Measurements from ENCODE around the gene COA3. TPM values are rescaled to one million over a fixed set of nuclear protein-coding genes. Genes with fewer than 3 reads are reported as not detected.

The COA3 gene
- total RNA-seq, 1 experiment from 2014 or later = 54.2 TPM

- Mint-ChIP-seq H3K36me3 (peaks cover 26% of the 10 kb centered on the region), H3K4me1 (peaks cover 20% of the 10 kb centered on the region), H3K9me3 (no peaks in the 10 kb centered on the region), H3K4me3 (peak within 1 kb of the TSS; percentile 70), H3K27ac (peak within 1 kb of the TSS; percentile 54), H3K27me3 (ENCODE audit: low read depth) (peaks cover 41% of the 10 kb centered on the region)
- ATAC-seq (peak; percentile 71), DNase-seq (ENCODE audit: low spot score) (peak; percentile 66)
- POLR2A ChIA-PET = interaction anchor here (0.7 to 1.5 kb wide), 3 partner anchors 18 to 58 kb away, joined by 3 to 7 read pairs (median 3); partner anchors contain the start of genes BECN1 and COA3
- CTCF ChIA-PET = interaction anchor here (0.9 to 4.5 kb wide), 8 partner anchors 17 to 202 kb away, joined by 3 to 39 read pairs (median 7); partner anchors contain the start of genes BECN1, CCR10 and RAMP2
- TF ChIP-seq ZNF512 (CRISPR knock-in tag; IDR thresholded peaks at IDR 0.05; ENCODE audit: borderline replicate concordance) = no peak
- no peak for TF ChIP-seq ZNF671 (CRISPR knock-in tag; IDR thresholded peaks at IDR 0.05)
- TF ChIP-seq ARID4B (CRISPR knock-in tag; IDR thresholded peaks at IDR 0.05; ENCODE audit: borderline replicate concordance) = no peak
- TF ChIP-seq ZNF263 (CRISPR knock-in tag; IDR thresholded peaks at IDR 0.05; ENCODE audit: low read depth) = no peak
- no peak for TF ChIP-seq ERG (CRISPR knock-in tag; IDR thresholded peaks at IDR 0.05)
- TF ChIP-seq ZNF423 (CRISPR knock-in tag; IDR thresholded peaks at IDR 0.05) = no peak
- TF ChIP-seq ZBTB43 (CRISPR knock-in tag; IDR thresholded peaks at IDR 0.05) = no peak
- TF ChIP-seq ZNF532 (CRISPR knock-in tag; IDR thresholded peaks at IDR 0.05; ENCODE audit: borderline replicate concordance) = no peak
- TF ChIP-seq PRRX2 (CRISPR knock-in tag; IDR thresholded peaks at IDR 0.05) = no peak
- peak; percentile 50; the same call in 1 of the 2 replicates for TF ChIP-seq ZMAT4 (CRISPR knock-in tag; IDR thresholded peaks at IDR 0.05)
- TF ChIP-seq TCF7 (CRISPR knock-in tag; IDR thresholded peaks at IDR 0.05; ENCODE audit: low read depth) = no peak
- no peak for TF ChIP-seq CTCF (IDR thresholded peaks at IDR 0.05)
- no peak for TF ChIP-seq FOXP4 (CRISPR knock-in tag; IDR thresholded peaks at IDR 0.05)
- TF ChIP-seq USF1 (CRISPR knock-in tag; IDR thresholded peaks at IDR 0.05) = no peak
- TF ChIP-seq IRF2 (CRISPR knock-in tag; IDR thresholded peaks at IDR 0.05; ENCODE audit: borderline replicate concordance, low read depth) = no peak
- no peak for TF ChIP-seq CBFB (CRISPR knock-in tag; IDR thresholded peaks at IDR 0.05; ENCODE audit: low read depth)
These were observed 18.3 kb downstream of the COA3 start, which contains the start of gene WNK4 for GRCh38 chr17:42779936-42780850. WNK4 (plus strand) TSS chr17:42780610; CDS start chr17:42780699, 89 bp downstream.
